GM12873 (cell line): ENCODE data around the gene NOL7.

Source experiments
- TF ChIP-seq, protein P1 (sequence below): IDR thresholded peaks from 2 replicates; pipeline ENCODE4 v1.5.1; 2012; ENCODE audit warnings: low read depth, mild to moderate bottlenecking, moderate library complexity, low read length, control low read depth; ENCODE audit not compliant: insufficient read depth; ENCODE audit errors: missing control alignments

The NOL7 gene

GRCh38 chr6:13586603-13587542, 28.3 kb upstream of the NOL7 start:
- TF ChIP-seq, protein P1, sequence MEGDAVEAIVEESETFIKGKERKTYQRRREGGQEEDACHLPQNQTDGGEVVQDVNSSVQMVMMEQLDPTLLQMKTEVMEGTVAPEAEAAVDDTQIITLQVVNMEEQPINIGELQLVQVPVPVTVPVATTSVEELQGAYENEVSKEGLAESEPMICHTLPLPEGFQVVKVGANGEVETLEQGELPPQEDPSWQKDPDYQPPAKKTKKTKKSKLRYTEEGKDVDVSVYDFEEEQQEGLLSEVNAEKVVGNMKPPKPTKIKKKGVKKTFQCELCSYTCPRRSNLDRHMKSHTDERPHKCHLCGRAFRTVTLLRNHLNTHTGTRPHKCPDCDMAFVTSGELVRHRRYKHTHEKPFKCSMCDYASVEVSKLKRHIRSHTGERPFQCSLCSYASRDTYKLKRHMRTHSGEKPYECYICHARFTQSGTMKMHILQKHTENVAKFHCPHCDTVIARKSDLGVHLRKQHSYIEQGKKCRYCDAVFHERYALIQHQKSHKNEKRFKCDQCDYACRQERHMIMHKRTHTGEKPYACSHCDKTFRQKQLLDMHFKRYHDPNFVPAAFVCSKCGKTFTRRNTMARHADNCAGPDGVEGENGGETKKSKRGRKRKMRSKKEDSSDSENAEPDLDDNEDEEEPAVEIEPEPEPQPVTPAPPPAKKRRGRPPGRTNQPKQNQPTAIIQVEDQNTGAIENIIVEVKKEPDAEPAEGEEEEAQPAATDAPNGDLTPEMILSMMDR = no peak

- TF ChIP-seq, protein P1 = no peak
These were observed 25.3 kb upstream of the NOL7 start for GRCh38 chr6:13589801-13590200.

DNA sequence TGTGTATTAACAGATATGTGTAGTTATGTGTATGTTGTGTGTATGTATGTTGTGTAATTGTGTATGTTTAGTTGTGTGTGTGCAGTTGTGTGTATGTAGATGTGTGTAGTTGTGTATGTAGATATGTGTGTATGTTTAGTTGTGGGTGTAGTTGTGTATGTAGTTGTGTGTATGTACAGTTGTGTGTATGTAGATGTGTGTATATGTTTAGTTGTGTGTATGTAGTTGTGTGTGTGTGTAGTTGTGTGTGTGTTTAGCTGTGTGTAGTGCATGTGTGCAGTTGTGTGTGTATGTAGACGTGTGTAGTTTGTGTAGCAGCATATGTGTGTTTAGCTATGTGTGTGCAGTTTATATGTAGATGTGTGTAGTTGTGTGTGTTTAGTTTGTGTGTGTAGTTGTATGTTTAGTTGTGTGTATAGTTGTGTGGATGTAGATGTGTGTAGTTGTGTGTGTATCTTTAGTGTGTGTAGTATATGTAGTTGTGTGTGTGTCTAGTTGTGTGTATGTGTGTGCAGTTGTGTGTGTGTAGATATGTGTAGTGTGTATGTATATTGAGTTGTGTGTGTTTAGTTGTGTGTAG, 24.5 kb upstream of the NOL7 start:
- TF ChIP-seq, protein P1 = no peak

- TF ChIP-seq, protein P1 = no peak
These were observed 23.8 kb upstream of the NOL7 start for GRCh38 chr6:13591205-13591921.

DNA sequence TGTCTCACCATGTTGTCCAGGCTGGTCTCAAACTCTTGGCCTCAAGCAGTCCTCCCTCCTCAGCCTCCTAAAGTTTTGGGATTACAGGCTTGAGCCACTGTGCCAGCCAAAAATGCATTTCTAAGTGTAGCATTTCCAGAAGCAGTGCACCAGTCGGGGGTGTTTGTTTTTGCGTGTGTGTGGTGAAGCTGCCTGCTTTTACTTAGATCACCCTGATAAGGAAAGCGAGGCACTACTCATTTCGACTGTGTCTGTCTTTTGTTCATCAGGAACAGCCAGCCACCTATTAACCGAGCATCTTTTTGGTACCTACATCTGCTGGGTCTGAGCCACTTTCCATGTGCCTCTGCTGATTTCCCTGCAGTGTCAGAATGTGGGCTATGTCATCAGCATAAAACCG, 22.0 kb upstream of the NOL7 start:
- TF ChIP-seq, protein P1 = no peak

GRCh38 chr6:13593720-13594119, 21.4 kb upstream of the NOL7 start:
- TF ChIP-seq, protein P1 = no peak

GRCh38 chr6:13597073-13597472, 18.1 kb upstream of the NOL7 start:
- TF ChIP-seq, protein P1 = no peak
